ENCODE measurements around the gene SHISA5. TPM values are rescaled to one million over a fixed set of nuclear protein-coding genes. Genes with fewer than 3 reads are reported as not detected.
"Not testable (repeated sequence)": the region's sequence is repeated elsewhere in the genome, so short reads cannot be mapped to it uniquely, and the experiment has no call there.

SHISA5 gene
- total RNA-seq, 1 experiment from 2014 or later = 174 TPM

DNA sequence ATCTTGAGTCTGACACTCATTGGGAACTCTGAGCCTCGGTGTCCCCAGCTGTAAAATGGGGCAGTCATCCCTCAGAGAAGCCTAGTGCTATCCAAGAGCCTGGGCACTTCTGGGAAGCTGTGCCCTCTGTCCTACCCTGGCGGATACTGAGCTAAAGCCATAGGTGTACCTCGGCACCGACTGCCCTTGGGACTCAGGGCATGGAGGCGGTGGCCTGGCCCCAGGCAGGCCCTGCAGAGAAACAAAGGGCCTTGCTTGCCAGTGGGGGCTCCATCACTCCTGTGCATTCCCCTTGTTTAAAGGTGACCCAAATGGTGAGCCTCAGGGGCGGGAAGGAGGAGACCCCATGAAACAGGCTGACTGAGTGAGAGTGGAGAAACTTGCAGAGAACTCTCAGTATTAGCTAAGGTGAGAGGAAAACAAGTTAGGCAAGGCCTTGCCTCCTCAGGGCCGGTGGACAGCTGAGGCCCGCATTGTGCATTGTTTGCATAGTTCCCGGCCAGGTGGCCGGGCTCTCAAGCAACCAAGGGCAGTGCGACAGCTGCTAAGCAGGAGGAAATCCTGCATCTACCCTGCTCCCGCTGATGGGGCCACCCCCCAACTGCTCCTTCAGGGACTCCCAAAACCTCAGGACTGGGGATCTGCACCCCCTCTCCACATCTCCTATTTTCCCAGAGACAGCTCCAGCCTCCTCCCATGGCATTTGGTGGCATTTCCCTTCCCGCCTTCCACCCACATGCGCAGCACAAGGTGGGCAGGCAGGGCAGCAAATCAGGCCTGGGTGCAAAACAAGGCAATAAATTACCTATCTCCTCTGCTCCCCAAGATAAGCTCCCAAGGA, 48.4 kb upstream of the SHISA5 start:
- no CpG with 5 or more reads among the region's 14 CpGs for WGBS (ENCODE audit: extremely low coverage, insufficient read length, low lambda C conversion rate)

DNA sequence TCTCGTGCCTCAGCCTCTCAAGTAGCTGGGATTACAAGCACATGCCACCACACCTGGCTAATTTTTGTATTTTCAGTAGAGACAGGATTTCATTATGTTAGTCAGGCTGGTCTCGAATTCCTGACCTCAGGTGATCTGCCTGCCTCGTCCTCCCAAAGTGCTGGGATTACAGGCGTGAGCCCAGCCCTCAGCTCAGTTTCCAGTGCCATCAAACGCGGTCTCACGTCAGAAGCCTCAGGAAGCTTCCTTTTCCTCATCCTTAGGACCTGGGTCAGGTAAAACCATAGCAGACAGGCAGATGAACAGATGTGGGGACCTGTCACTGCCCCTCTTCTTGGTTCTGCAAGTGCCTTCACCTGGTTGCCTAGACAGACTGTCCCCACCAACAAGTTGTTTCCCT, 47.7 kb upstream of the SHISA5 start:
- H3K9me3 Mint-ChIP-seq; H3T11ph ChIP-seq (ENCODE audit: low read length); H4K8ac ChIP-seq (replicated peaks; ENCODE audit: insufficient read length, low read depth, low read length); DNase-seq; H3K79me1 ChIP-seq (ENCODE audit: insufficient read depth, low read depth, low read length, poor library complexity, severe bottlenecking); H3K27ac ChIP-seq (ENCODE audit: insufficient read length, low read depth, low read length); H3K56ac ChIP-seq (ENCODE audit: insufficient read length, low read depth, low read length); H3K23ac ChIP-seq (ENCODE audit: insufficient read length, low read depth, low read length); H2BK20ac ChIP-seq (ENCODE audit: low read depth, low read length, poor library complexity, severe bottlenecking); H3K4me2 ChIP-seq (ENCODE audit: insufficient read depth, insufficient read length, low read length); H3K18ac ChIP-seq (ENCODE audit: insufficient read length, low read depth, low read length); H3K23me2 ChIP-seq (ENCODE audit: insufficient read length, low read depth, low read length, poor library complexity, severe bottlenecking); H4K20me1 ChIP-seq (ENCODE audit: control insufficient read depth, insufficient read depth, insufficient read length); H3K4me1 ChIP-seq (ENCODE audit: insufficient read depth, low read length); H2AFZ ChIP-seq (ENCODE audit: low read length); H3K27me3 ChIP-seq (ENCODE audit: insufficient read depth, low read length); H2AK5ac ChIP-seq (ENCODE audit: insufficient read length, low read length); H2BK12ac ChIP-seq (ENCODE audit: insufficient read length, low read depth, low read length); H2BK15ac ChIP-seq (ENCODE audit: low read depth, low read length); H3K9ac ChIP-seq (ENCODE audit: extremely low read depth, insufficient read length, low read length); H3K4ac ChIP-seq (ENCODE audit: low read depth, low read length); H4K5ac ChIP-seq (ENCODE audit: insufficient read length, low read depth, low read length); H3K27me3 Mint-ChIP-seq (ENCODE audit: low read depth); H2BK120ac ChIP-seq (ENCODE audit: low read depth, low read length, poor library complexity, severe bottlenecking); H3K79me2 ChIP-seq (ENCODE audit: insufficient read depth, low read length); H2BK5ac ChIP-seq (ENCODE audit: insufficient read length, low read length); H3K4me3 Mint-ChIP-seq; H3K14ac ChIP-seq (ENCODE audit: insufficient read depth, low read length); H3K9me3 ChIP-seq (ENCODE audit: control insufficient read depth, low read depth, low read length); H4K91ac ChIP-seq (ENCODE audit: insufficient read length, low read depth, low read length): not testable (repeated sequence)
- Mint-ChIP-seq H3K27ac (peak overlapping the region in 1 of 3 experiments; percentile 55; a peak in 1 of 7 replicates), H3K36me3 (ENCODE audit: insufficient read depth in 1 of 3, low read depth in 3 of 3) (peaks cover 15 to 61% (median 28%) of the 10 kb centered on the region in 3 experiments; a peak in 6 of 7 replicates), H3K4me1 (peaks cover 30 to 37% of the 10 kb centered on the region in 2 experiments)
- no CpG with 5 or more reads among the region's 7 CpGs for WGBS (ENCODE audit: extremely low coverage, insufficient read length, low lambda C conversion rate)

More for the DNA sequence above, 48.4 kb upstream of the SHISA5 start:
- H3K4me3 Mint-ChIP-seq = peak overlapping the region in 1 of 2 experiments; percentile 2; a peak in 1 of 5 replicates
- DNase-seq = no peak
- no peak overlapping the region for H3K4me2 ChIP-seq (ENCODE audit: insufficient read depth, insufficient read length, low read length)
- H3K27ac Mint-ChIP-seq = peak overlapping the region; percentile 46 to 72 (median 67); a peak in 3 of 7 replicates
- H3K4me1 ChIP-seq (ENCODE audit: insufficient read depth, low read length) = peaks cover 9% of the 10 kb centered on the region; the same call in 1 of the 2 replicates
- no peak overlapping the region for H3T11ph ChIP-seq (ENCODE audit: low read length)
- H2AFZ ChIP-seq (ENCODE audit: low read length) = no peak overlapping the region
- H3K23me2 ChIP-seq (ENCODE audit: insufficient read length, low read depth, low read length, poor library complexity, severe bottlenecking) = peaks cover 7% of the 10 kb centered on the region
- H3K56ac ChIP-seq (ENCODE audit: insufficient read length, low read depth, low read length) = no peak overlapping the region
- no peaks in the 10 kb centered on the region for H3K79me1 ChIP-seq (ENCODE audit: insufficient read depth, low read depth, low read length, poor library complexity, severe bottlenecking)
- no peaks in the 10 kb centered on the region for H3K27me3 ChIP-seq (ENCODE audit: insufficient read depth, low read length)
- no peak overlapping the region for H4K8ac ChIP-seq (replicated peaks; ENCODE audit: insufficient read length, low read depth, low read length)
- no peak overlapping the region for H2BK15ac ChIP-seq (ENCODE audit: low read depth, low read length)
- H3K27ac ChIP-seq (ENCODE audit: insufficient read length, low read depth, low read length) = no peak overlapping the region
- H3K4me1 Mint-ChIP-seq = peaks cover 30 to 37% of the 10 kb centered on the region in 2 experiments
- H2BK12ac ChIP-seq (ENCODE audit: insufficient read length, low read depth, low read length) = no peak overlapping the region
- H3K9me3 Mint-ChIP-seq = no peaks in the 10 kb centered on the region
- H3K4ac ChIP-seq (ENCODE audit: low read depth, low read length) = no peak overlapping the region
- no peak overlapping the region for H2BK120ac ChIP-seq (ENCODE audit: low read depth, low read length, poor library complexity, severe bottlenecking)
- peaks cover 2% of the 10 kb centered on the region; the same call in 1 of the 2 replicates for H3K79me2 ChIP-seq (ENCODE audit: insufficient read depth, low read length)
- H3K9ac ChIP-seq (ENCODE audit: extremely low read depth, insufficient read length, low read length) = no peak overlapping the region
- no peaks in the 10 kb centered on the region for H4K20me1 ChIP-seq (ENCODE audit: control insufficient read depth, insufficient read depth, insufficient read length)
- no peak overlapping the region for H4K91ac ChIP-seq (ENCODE audit: insufficient read length, low read depth, low read length)
- no peak overlapping the region for H2BK20ac ChIP-seq (ENCODE audit: low read depth, low read length, poor library complexity, severe bottlenecking)
- H2AK5ac ChIP-seq (ENCODE audit: insufficient read length, low read length) = no peak overlapping the region
- no peaks in the 10 kb centered on the region for H3K9me3 ChIP-seq (ENCODE audit: control insufficient read depth, low read depth, low read length)
- H2BK5ac ChIP-seq (ENCODE audit: insufficient read length, low read length) = no peak overlapping the region
- no peak overlapping the region for H3K14ac ChIP-seq (ENCODE audit: insufficient read depth, low read length)
- peaks cover 15 to 54% (median 25%) of the 10 kb centered on the region in 3 experiments; a peak in 6 of 7 replicates for H3K36me3 Mint-ChIP-seq (ENCODE audit: insufficient read depth in 1 of 3, low read depth in 3 of 3)
- H3K23ac ChIP-seq (ENCODE audit: insufficient read length, low read depth, low read length) = no peak overlapping the region
- no peaks in the 10 kb centered on the region for H3K27me3 Mint-ChIP-seq (ENCODE audit: low read depth)
- TF ChIP-seq, protein P1, sequence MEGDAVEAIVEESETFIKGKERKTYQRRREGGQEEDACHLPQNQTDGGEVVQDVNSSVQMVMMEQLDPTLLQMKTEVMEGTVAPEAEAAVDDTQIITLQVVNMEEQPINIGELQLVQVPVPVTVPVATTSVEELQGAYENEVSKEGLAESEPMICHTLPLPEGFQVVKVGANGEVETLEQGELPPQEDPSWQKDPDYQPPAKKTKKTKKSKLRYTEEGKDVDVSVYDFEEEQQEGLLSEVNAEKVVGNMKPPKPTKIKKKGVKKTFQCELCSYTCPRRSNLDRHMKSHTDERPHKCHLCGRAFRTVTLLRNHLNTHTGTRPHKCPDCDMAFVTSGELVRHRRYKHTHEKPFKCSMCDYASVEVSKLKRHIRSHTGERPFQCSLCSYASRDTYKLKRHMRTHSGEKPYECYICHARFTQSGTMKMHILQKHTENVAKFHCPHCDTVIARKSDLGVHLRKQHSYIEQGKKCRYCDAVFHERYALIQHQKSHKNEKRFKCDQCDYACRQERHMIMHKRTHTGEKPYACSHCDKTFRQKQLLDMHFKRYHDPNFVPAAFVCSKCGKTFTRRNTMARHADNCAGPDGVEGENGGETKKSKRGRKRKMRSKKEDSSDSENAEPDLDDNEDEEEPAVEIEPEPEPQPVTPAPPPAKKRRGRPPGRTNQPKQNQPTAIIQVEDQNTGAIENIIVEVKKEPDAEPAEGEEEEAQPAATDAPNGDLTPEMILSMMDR (conservative IDR thresholded peaks at IDR 0.05) = no peak
- H3K18ac ChIP-seq (ENCODE audit: insufficient read length, low read depth, low read length) = no peak overlapping the region
- no peak overlapping the region for H4K5ac ChIP-seq (ENCODE audit: insufficient read length, low read depth, low read length)

All from H9 (cell line).